Vagina (tissue), 2 donors: Measurements from ENCODE around the gene PARD3.

Source experiments
- POLR2A ChIP-seq, 2 donors: fragments of 450-650 bp; IDR thresholded peaks; one replicate each; pipeline ENCODE4 v1.6.1; 2017; ENCODE audit warnings: antibody characterized with exemption in 2 of 2, mild to moderate bottlenecking in 2 of 2, moderate library complexity in 2 of 2
- POLR2AphosphoS5 ChIP-seq, 2 donors: sonication (generic); formaldehyde crosslinking; IDR thresholded peaks; one replicate each; pipeline ENCODE4 v1.9.0; 2017; ENCODE audit warnings: antibody characterized with exemption in 2 of 2, mild to moderate bottlenecking in 2 of 2, low read depth in 1 of 2; ENCODE audit not compliant: insufficient read depth in 1 of 2

DNA sequence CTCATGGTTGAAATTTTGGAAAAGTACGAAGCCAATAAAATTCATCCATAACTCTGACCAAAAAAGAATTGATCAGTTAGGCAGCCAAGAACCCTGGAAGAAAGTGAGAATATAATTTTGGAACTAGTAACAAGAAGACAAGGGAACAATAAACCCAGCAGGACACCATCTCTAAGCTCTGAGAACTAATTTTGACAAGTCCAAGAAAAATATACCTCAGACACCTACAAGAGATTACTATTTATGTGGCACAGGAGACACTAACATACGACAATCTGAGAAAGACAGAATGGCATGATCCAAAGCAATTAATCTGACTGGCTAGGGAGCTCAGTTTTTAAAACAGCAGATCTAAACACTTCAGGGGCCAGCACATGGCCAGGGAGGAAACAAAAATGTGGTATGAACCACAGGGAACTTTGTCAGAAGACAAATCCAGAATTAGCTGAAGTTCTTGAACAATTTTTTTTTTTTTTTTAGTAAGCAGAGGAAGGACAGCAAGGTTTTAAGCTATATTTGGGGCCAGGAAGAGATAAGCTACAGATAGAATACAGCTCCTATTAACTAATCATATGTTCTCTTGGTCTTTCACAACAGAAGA lies 38.9 kb downstream of the PARD3 start:
- TF ChIP-seq POLR2AphosphoS5 (IDR thresholded peaks at IDR 0.05; ENCODE audit: insufficient read depth in 1 of 2, low read depth in 1 of 2) (no peak), POLR2A (IDR thresholded peaks at IDR 0.05) (no peak)
